ENCODE data around the gene NEURL3.

NEURL3 gene

DNA sequence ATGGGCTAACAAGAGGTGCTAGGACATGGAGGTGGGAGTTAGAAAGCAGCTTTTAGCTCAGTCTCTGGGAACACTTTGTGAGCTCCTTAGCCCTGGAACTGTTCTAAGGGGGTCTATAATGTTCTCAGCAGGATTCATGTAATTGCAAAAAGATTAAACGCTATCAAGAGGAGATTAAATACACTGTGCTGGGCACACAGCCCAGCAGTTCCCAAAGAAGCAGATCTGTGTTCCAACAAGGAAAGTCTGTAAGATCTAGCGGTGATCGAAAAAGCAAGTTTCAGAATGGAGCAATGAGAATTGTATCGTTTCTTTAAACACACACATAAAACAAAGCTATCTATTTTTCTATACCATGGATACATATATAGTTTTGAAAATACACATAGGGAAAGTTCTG is 29.0 kb upstream of the NEURL3 start:
- Histone ChIP-seq H3K9ac (ENCODE audit: low read depth, low read length, poor library complexity) (no peak overlapping the region), H3K4me3 (ENCODE audit: low read length in 2 of 2) (no peak overlapping the region), H4K8ac (ENCODE audit: low read depth, low read length) (no peak overlapping the region), H3K36me3 (replicated peaks in 1 of 2; ENCODE audit: control insufficient read depth in 2 of 2, insufficient read depth in 2 of 2, low read length in 2 of 2) (no peaks in the 10 kb centered on the region), H3K4me1 (ENCODE audit: control insufficient read depth in 2 of 2, insufficient read depth in 1 of 2, low read depth in 1 of 2, low read length in 2 of 2) (peaks cover 12 to 14% of the 10 kb centered on the region in 2 donors), H3K4ac (ENCODE audit: low read length) (no peak overlapping the region), H3K27ac (replicated peaks; ENCODE audit: low read length) (no peak overlapping the region), H2BK12ac (ENCODE audit: low read length) (no peak overlapping the region), H3K79me1 (ENCODE audit: low read depth, low read length) (no peaks in the 10 kb centered on the region), H2AFZ (ENCODE audit: low read length) (no peak overlapping the region), H2AK5ac (ENCODE audit: low read depth, low read length) (no peak overlapping the region), H3K4me2 (ENCODE audit: insufficient read depth, low read length, poor library complexity, severe bottlenecking) (no peak overlapping the region), H2BK5ac (ENCODE audit: low read length) (no peak overlapping the region), H3K23ac (ENCODE audit: low read depth, low read length, poor library complexity) (no peak overlapping the region), H3K18ac (ENCODE audit: low read length) (no peak overlapping the region), H3K14ac (ENCODE audit: low read length) (no peak overlapping the region), H2BK15ac (ENCODE audit: low read length) (no peak overlapping the region), H4K91ac (ENCODE audit: low read depth, low read length, poor library complexity) (no peak overlapping the region), H3K9me3 (replicated peaks in 1 of 2; ENCODE audit: control insufficient read depth in 2 of 2, insufficient read depth in 1 of 2, low read depth in 1 of 2, low read length in 2 of 2) (no peaks in the 10 kb centered on the region), H2BK120ac (ENCODE audit: low read depth, low read length) (no peak overlapping the region), H3K27me3 (ENCODE audit: control insufficient read depth in 3 of 3, insufficient read depth in 3 of 3, low read depth in 1 of 3, low read length in 3 of 3) (peaks cover 9 to 41% (median 25%) of the 10 kb centered on the region in 3 experiments)
- DNase-seq (ENCODE audit: low spot score) = no peak
- whole genome bisulfite sequencing, 2 donors (ENCODE audit: extremely low coverage in 2 of 2, insufficient read length in 2 of 2, insufficient replicate concordance in 1 of 2) = no CpG with 5 or more reads among the region's 4 CpGs

DNA sequence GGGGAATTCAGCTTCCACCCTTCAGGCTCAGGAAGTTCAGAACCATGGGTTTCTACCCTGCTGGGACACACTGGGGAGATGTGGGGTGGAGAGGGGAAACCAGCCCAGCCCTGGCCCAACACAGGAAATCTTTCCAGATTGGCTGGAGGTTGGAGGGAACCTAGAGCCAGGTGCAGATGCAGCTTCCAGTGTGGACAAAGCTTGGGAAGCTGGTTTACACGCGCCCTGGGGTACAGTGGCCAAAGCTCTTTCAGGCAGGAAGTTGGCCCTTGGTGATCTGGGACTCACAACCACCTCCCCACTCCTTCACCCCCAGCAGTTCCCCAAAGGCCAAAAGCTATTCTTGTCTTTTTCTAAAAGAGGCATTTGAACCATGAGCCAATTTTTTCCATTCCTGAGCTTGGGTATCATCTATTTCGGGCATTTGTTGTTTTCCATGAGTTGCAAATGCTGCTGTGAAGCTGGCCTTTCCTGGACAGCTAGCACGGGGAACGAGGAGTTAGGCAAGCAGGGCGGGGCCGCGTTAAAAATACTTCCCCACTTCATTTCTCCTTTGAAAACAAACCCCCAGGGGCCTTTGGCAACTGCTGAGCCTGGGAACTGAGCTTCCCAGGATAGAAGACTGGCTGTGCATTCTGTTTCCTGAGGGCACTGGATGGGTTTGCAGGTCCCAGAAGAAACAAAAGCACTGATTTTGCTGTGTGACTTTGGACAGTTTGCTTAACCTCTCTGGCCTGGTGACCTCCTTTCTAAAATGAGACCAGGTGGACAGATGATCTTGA is 28.3 kb upstream of the NEURL3 start:
- Histone ChIP-seq H4K8ac (ENCODE audit: low read depth, low read length) (no peak overlapping the region), H3K27me3 (ENCODE audit: control insufficient read depth in 3 of 3, insufficient read depth in 3 of 3, low read depth in 1 of 3, low read length in 3 of 3) (peaks cover 9 to 47% (median 20%) of the 10 kb centered on the region in 3 experiments), H4K91ac (ENCODE audit: low read depth, low read length, poor library complexity) (no peak overlapping the region)

DNA sequence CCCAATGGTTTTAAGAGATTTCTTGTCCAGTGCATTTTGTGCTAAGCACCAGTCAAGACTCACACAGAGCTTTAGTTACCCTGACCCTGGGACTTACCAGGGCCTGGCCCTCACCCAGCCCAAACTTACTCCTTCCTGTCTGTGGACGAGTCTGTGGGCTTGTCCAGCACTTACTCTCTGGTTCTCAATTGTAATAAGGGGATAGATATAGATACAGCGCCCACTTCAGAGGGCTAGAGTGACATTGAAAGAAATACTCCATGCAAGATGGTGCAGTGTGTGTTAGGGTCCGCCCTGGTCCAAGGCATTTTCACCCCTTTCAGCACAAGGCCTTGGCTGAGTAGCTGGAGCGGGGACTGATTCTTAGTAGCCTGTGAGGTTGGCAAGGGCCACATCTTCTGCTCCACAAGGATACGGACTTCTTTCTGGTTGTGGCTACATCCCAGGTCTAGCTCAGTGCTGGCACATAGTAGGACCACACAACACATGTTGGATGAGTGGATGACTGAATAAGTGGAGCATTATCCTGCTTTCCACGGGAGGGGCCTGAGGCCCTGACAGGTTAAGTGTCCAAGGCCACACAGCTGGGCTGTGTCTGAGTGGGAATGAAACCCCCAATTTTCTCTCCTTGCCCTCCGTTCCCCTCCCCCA is 27.6 kb upstream of the NEURL3 start:
- no peak overlapping the region for H2AK5ac ChIP-seq (ENCODE audit: low read depth, low read length)
- H3K27me3 ChIP-seq (ENCODE audit: control insufficient read depth in 3 of 3, insufficient read depth in 3 of 3, low read depth in 1 of 3, low read length in 3 of 3) = peaks cover 4 to 55% (median 14%) of the 10 kb centered on the region in 3 experiments
- no peak overlapping the region for H4K8ac ChIP-seq (ENCODE audit: low read depth, low read length)
- DNase-seq (ENCODE audit: low spot score) = no peak
- no peak overlapping the region for H2BK5ac ChIP-seq (ENCODE audit: low read length)
- no peak overlapping the region for H3K27ac ChIP-seq (replicated peaks; ENCODE audit: low read length)
- H3K23ac ChIP-seq (ENCODE audit: low read depth, low read length, poor library complexity) = no peak overlapping the region
- H3K9me3 ChIP-seq (replicated peaks in 1 of 2; ENCODE audit: control insufficient read depth in 2 of 2, insufficient read depth in 1 of 2, low read depth in 1 of 2, low read length in 2 of 2) = no peaks in the 10 kb centered on the region
- H3K4me3 ChIP-seq (ENCODE audit: low read length in 2 of 2) = no peak overlapping the region
- H2BK120ac ChIP-seq (ENCODE audit: low read depth, low read length) = no peak overlapping the region
- H3K4me2 ChIP-seq (ENCODE audit: insufficient read depth, low read length, poor library complexity, severe bottlenecking) = no peak overlapping the region
- H3K36me3 ChIP-seq (replicated peaks in 1 of 2; ENCODE audit: control insufficient read depth in 2 of 2, insufficient read depth in 2 of 2, low read length in 2 of 2) = no peaks in the 10 kb centered on the region
- H3K79me1 ChIP-seq (ENCODE audit: low read depth, low read length) = no peaks in the 10 kb centered on the region
- no peak overlapping the region for H2BK15ac ChIP-seq (ENCODE audit: low read length)
- H4K91ac ChIP-seq (ENCODE audit: low read depth, low read length, poor library complexity) = peak overlapping the region; percentile 11
- H3K9ac ChIP-seq (ENCODE audit: low read depth, low read length, poor library complexity) = peak overlapping the region; percentile 25
- H3K4me1 ChIP-seq (ENCODE audit: control insufficient read depth in 2 of 2, insufficient read depth in 1 of 2, low read depth in 1 of 2, low read length in 2 of 2) = peaks cover under 1 to 5% of the 10 kb centered on the region in 2 donors
- no peak overlapping the region for H3K18ac ChIP-seq (ENCODE audit: low read length)
- peak overlapping the region; percentile 91 for H2AFZ ChIP-seq (ENCODE audit: low read length)
- WGBS, 2 donors (ENCODE audit: extremely low coverage in 2 of 2, insufficient read length in 2 of 2, insufficient replicate concordance in 1 of 2) = no CpG with 5 or more reads among the region's 7 CpGs
- no peak overlapping the region for H2BK12ac ChIP-seq (ENCODE audit: low read length)
- H3K4ac ChIP-seq (ENCODE audit: low read length) = no peak overlapping the region
- no peak overlapping the region for H3K14ac ChIP-seq (ENCODE audit: low read length)

More for the DNA sequence above, 28.3 kb upstream of the NEURL3 start:
- Histone ChIP-seq H3K18ac (ENCODE audit: low read length) (no peak overlapping the region), H3K4ac (ENCODE audit: low read length) (no peak overlapping the region), H3K9ac (ENCODE audit: low read depth, low read length, poor library complexity) (peak overlapping the region; percentile 25), H3K4me3 (ENCODE audit: low read length in 2 of 2) (no peak overlapping the region), H3K23ac (ENCODE audit: low read depth, low read length, poor library complexity) (no peak overlapping the region), H2AK5ac (ENCODE audit: low read depth, low read length) (no peak overlapping the region), H3K36me3 (replicated peaks in 1 of 2; ENCODE audit: control insufficient read depth in 2 of 2, insufficient read depth in 2 of 2, low read length in 2 of 2) (no peaks in the 10 kb centered on the region), H3K14ac (ENCODE audit: low read length) (no peak overlapping the region), H3K27ac (replicated peaks; ENCODE audit: low read length) (no peak overlapping the region), H3K4me1 (ENCODE audit: control insufficient read depth in 2 of 2, insufficient read depth in 1 of 2, low read depth in 1 of 2, low read length in 2 of 2) (peaks cover 7 to 10% of the 10 kb centered on the region in 2 donors), H2BK5ac (ENCODE audit: low read length) (no peak overlapping the region), H2BK12ac (ENCODE audit: low read length) (no peak overlapping the region), H3K79me1 (ENCODE audit: low read depth, low read length) (no peaks in the 10 kb centered on the region), H3K4me2 (ENCODE audit: insufficient read depth, low read length, poor library complexity, severe bottlenecking) (no peak overlapping the region), H2BK15ac (ENCODE audit: low read length) (no peak overlapping the region), H2AFZ (ENCODE audit: low read length) (peak overlapping the region; percentile 23), H3K9me3 (replicated peaks in 1 of 2; ENCODE audit: control insufficient read depth in 2 of 2, insufficient read depth in 1 of 2, low read depth in 1 of 2, low read length in 2 of 2) (no peaks in the 10 kb centered on the region), H2BK120ac (ENCODE audit: low read depth, low read length) (no peak overlapping the region)
- no CpG with 5 or more reads among the region's 8 CpGs for WGBS, 2 donors (ENCODE audit: extremely low coverage in 2 of 2, insufficient read length in 2 of 2, insufficient replicate concordance in 1 of 2)
- DNase-seq (ENCODE audit: low spot score) = no peak

DNA sequence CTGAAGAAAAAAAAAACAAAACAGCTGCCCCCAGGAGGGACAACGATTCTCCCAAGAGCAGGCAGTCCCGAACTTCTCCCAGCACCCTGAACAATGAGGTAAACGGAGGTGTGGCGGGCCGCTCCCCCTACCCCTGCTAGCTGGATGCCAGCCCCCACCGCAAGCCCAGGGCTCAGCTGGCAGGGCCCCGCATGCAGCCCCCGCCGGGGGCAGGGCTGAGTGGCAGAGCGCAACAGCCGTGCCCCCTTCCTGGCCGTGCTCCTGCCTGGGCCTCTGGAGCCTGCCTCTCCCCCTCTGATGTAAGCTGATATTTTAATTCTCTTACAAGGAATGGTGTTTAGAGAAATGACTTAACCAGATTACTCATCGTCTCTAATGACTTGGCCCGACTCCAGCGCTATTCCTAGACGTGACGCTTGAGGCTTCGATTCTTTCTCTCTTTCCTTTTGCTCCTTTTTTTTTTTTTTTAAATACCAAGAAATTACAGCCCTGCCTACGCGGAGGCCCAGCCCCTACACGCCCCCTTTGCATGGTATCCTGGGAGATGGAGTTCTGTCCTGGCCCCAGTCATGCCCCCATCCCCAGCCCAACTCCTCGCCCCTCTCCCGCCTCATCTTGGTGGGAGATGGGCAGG is 26.8 kb upstream of the NEURL3 start:
- no CpG with 5 or more reads among the region's 23 CpGs for WGBS, 2 donors (ENCODE audit: extremely low coverage in 2 of 2, insufficient read length in 2 of 2, insufficient replicate concordance in 1 of 2)
- no peaks in the 10 kb centered on the region for H3K9me3 ChIP-seq (replicated peaks in 1 of 2; ENCODE audit: control insufficient read depth in 2 of 2, insufficient read depth in 1 of 2, low read depth in 1 of 2, low read length in 2 of 2)
- H3K23ac ChIP-seq (ENCODE audit: low read depth, low read length, poor library complexity) = no peak overlapping the region
- peak overlapping the region; percentile 56 for H3K9ac ChIP-seq (ENCODE audit: low read depth, low read length, poor library complexity)
- peak; percentile 30 for DNase-seq (ENCODE audit: low spot score)
- H2BK15ac ChIP-seq (ENCODE audit: low read length) = no peak overlapping the region
- no peak overlapping the region for H2AK5ac ChIP-seq (ENCODE audit: low read depth, low read length)
- no peak overlapping the region for H3K14ac ChIP-seq (ENCODE audit: low read length)
- H3K4me1 ChIP-seq (ENCODE audit: control insufficient read depth in 2 of 2, insufficient read depth in 1 of 2, low read depth in 1 of 2, low read length in 2 of 2) = peaks cover 0 to 5% of the 10 kb centered on the region in 2 donors
- peaks cover 0 to 58% (median 8%) of the 10 kb centered on the region in 3 experiments for H3K27me3 ChIP-seq (ENCODE audit: control insufficient read depth in 3 of 3, insufficient read depth in 3 of 3, low read depth in 1 of 3, low read length in 3 of 3)
- H3K36me3 ChIP-seq (replicated peaks in 1 of 2; ENCODE audit: control insufficient read depth in 2 of 2, insufficient read depth in 2 of 2, low read length in 2 of 2) = no peaks in the 10 kb centered on the region
- H2BK120ac ChIP-seq (ENCODE audit: low read depth, low read length) = peak overlapping the region; percentile 74
- peak overlapping the region; percentile 91 for H2AFZ ChIP-seq (ENCODE audit: low read length)
- H3K27ac ChIP-seq (replicated peaks; ENCODE audit: low read length) = no peak overlapping the region
- H4K91ac ChIP-seq (ENCODE audit: low read depth, low read length, poor library complexity) = no peak overlapping the region
- no peak overlapping the region for H2BK12ac ChIP-seq (ENCODE audit: low read length)
- no peak overlapping the region for H3K18ac ChIP-seq (ENCODE audit: low read length)
- peak overlapping the region; percentile 33 to 74 for H3K4me3 ChIP-seq (ENCODE audit: low read length in 2 of 2)
- peak overlapping the region; percentile 61 for H3K4me2 ChIP-seq (ENCODE audit: insufficient read depth, low read length, poor library complexity, severe bottlenecking)
- H4K8ac ChIP-seq (ENCODE audit: low read depth, low read length) = no peak overlapping the region
- no peak overlapping the region for H2BK5ac ChIP-seq (ENCODE audit: low read length)
- no peak overlapping the region for H3K4ac ChIP-seq (ENCODE audit: low read length)
- no peaks in the 10 kb centered on the region for H3K79me1 ChIP-seq (ENCODE audit: low read depth, low read length)

All from neuronal stem cell (in vitro differentiated cells).